ENCODE measurements around the gene ADAMTS9.

ADAMTS9 gene

GRCh38 chr3:64705946-64706345 lies 18.1 kb upstream of the ADAMTS9 start:
- no peak for DNase-seq (ENCODE audit: low read depth)
- H3K4me3 ChIP-seq (ENCODE audit: low read depth, low read length) = no peak overlapping the region
- TF ChIP-seq CTCF (IDR thresholded peaks at IDR 0.05; ENCODE audit: control insufficient read depth, extremely low read depth, insufficient read depth) = no peak

DNA sequence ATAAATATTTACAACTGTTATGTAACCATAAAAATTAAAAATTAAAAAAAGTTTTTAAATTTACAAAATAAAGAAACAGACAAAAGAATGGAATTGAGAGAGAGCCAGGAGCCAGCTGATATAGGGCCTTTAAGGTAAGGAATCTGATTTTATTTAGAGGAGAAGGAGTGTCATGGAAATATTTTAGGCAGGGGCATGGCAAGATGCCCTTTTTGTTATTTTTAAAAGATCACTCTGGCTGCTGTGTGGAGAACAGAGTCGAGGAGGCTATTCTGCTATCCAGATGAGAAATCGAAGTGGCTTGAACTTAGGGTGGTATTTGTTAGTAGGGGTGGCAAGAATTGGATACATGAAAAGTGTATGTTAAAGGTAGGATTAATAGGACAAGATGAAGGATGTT lies 9.1 kb upstream of the ADAMTS9 start:
- no peak for DNase-seq (ENCODE audit: low read depth)
- H3K4me3 ChIP-seq (ENCODE audit: low read depth, low read length) = no peak overlapping the region
- no peak for TF ChIP-seq CTCF (IDR thresholded peaks at IDR 0.05; ENCODE audit: control insufficient read depth, extremely low read depth, insufficient read depth)

DNA sequence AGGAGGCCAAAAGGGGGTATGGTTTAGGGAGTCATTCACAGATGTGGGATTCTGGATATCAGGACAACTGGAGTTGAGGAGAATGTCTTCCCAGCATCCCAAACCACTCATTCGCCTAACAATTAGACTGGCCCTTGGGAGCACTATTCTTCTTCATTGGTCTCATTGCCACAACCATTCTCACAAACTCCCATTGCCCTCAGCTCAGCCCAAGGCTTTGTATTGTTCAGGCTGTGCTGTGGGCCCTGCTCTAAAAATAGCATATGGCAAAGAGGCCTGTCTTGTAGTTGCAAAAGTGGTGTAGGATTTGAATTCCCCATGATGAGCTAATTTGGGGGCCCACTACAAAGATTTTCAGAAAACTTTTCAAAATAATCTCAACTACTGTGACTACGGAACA lies 6.3 kb upstream of the ADAMTS9 start:
- no peak overlapping the region for H3K4me3 ChIP-seq (ENCODE audit: low read depth, low read length)
- TF ChIP-seq CTCF (IDR thresholded peaks at IDR 0.05; ENCODE audit: control insufficient read depth, extremely low read depth, insufficient read depth) = no peak
- DNase-seq (ENCODE audit: low read depth) = no peak

DNA sequence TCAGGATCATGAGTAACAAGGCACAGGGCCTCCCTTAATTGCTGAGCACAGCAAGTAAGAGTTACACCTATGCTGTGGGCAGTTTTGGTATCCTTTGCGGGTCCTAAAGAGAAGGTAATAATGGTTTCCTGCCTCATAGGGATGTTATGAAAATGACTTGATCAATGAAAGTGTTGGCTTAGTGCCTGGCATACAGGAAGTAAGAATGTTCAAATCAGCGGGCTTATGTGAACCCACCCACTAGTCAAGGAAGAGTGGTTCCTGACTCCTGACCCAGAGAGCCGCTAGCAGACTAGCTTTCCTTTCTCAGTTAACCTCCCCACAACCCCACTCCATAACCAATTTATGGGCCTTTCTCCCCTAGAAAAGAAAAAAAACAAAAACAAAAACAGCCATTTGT lies 5.2 kb upstream of the ADAMTS9 start:
- no peak overlapping the region for H3K4me3 ChIP-seq (ENCODE audit: low read depth, low read length)
- DNase-seq (ENCODE audit: low read depth) = no peak
- no peak for TF ChIP-seq CTCF (IDR thresholded peaks at IDR 0.05; ENCODE audit: control insufficient read depth, extremely low read depth, insufficient read depth)

- no peak for TF ChIP-seq CTCF (IDR thresholded peaks at IDR 0.05; ENCODE audit: control insufficient read depth, extremely low read depth, insufficient read depth)
- no peak overlapping the region for H3K4me3 ChIP-seq (ENCODE audit: low read depth, low read length)
- DNase-seq (ENCODE audit: low read depth) = no peak
Measured at GRCh38 chr3:64691051-64691450, 3.3 kb upstream of the ADAMTS9 start.

DNA sequence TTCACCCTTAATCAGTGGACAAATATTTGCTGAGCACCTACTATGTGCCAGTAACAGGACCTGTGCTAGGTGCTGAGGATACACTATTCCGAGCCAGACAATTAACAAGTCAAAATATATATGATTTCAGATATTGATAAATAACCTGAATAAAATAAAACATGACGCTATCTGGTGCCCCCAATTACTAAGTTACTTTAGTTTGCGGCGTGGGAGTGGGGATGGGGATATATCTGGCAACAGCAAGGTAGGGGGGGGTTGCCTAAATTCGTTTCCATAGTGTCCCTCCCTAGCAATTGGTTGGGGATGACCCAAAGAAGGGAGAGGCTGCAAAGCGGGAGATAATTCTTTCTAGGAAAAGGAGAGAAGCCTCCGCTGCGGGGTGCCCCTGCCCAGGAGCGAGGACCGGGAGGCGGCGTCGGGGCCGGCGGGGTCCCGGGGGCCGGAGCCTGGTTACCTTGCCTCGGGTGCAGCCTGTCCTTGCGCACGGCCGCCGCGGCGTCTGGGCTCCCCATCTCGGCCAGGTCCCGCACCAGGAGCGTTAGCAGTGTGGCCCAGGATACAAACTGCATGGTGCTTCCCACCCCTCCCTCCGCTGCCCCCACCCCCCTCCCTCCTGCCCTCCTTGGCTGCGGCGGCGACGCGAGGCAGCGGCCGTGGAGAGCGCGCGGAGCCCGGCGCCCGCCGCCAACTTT lies 567 bp downstream of the ADAMTS9 start:
- no peak overlapping the region for H3K4me3 ChIP-seq (ENCODE audit: low read depth, low read length)
- no peak for DNase-seq (ENCODE audit: low read depth)
- no peak for TF ChIP-seq CTCF (IDR thresholded peaks at IDR 0.05; ENCODE audit: control insufficient read depth, extremely low read depth, insufficient read depth)

DNA sequence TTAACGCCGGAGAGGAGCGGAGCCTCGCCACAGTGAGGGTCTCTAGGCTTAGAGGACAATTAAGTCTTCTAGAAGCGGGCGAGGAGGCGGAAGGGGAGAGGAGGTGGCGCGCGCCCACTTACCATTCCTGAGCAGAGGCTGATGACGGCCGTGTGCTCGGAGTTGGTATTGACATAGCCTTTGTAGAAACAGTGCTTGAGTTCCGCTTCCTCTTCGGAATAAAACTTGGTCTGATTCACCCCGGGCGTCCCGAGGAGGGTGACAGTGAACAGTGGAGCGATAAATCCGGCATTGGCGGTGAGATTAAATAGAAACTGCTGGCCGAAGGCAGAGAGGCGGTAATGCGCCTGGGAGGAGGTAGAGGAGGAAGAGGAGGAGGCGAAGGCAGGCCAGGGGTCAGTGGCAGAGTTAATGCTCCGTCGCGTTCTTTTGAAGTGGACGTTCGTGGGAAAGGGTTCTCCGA lies 1.3 kb downstream of the ADAMTS9 start:
- H3K4me3 ChIP-seq (ENCODE audit: low read depth, low read length) = peak overlapping the region; percentile 28
- DNase-seq (ENCODE audit: low read depth) = no peak
- no peak for TF ChIP-seq CTCF (IDR thresholded peaks at IDR 0.05; ENCODE audit: control insufficient read depth, extremely low read depth, insufficient read depth)

Data from LNCaP clone FGC (cell line).